ENCODE measurements around the gene CLIP1.

The CLIP1 gene

GRCh38 chr12:122244565-122245371 is 177.7 kb downstream of the CLIP1 start:
- peak overlapping the region in 1 of 2 donors; percentile 8 for H3K27ac Mint-ChIP-seq
- DNase-seq, result no peak

GRCh38 chr12:122243965-122244364 is 178.5 kb downstream of the CLIP1 start:
- H3K4me3 Mint-ChIP-seq, result peak overlapping the region in 1 of 2 donors; percentile 10

More at GRCh38 chr12:122244565-122245371, 177.7 kb downstream of the CLIP1 start:
- peak; percentile 69 for ATAC-seq
- Mint-ChIP-seq H3K27me3 (no peaks in the 10 kb centered on the region), H3K4me3 (peak overlapping the region; percentile 33 to 37), H3K4me1 (peaks cover 15% of the 10 kb centered on the region), H3K9me3 (no peaks in the 10 kb centered on the region)

GRCh38 chr12:122238861-122239260 is 183.6 kb downstream of the CLIP1 start:
- no peak for ATAC-seq
- Mint-ChIP-seq H3K9me3 (no peaks in the 10 kb centered on the region), H3K4me1 (no peaks in the 10 kb centered on the region), H3K4me3 (no peak overlapping the region), H3K27ac (peak overlapping the region in 1 of 2 donors; percentile 60), H3K27me3 (no peaks in the 10 kb centered on the region)
- no peak for DNase-seq

More at GRCh38 chr12:122243965-122244364, 178.5 kb downstream of the CLIP1 start:
- Mint-ChIP-seq H3K27ac (no peak overlapping the region), H3K9me3 (no peaks in the 10 kb centered on the region), H3K4me1 (peaks cover 15% of the 10 kb centered on the region), H3K27me3 (no peaks in the 10 kb centered on the region)
- ATAC-seq (no peak), DNase-seq (no peak)

GRCh38 chr12:122235741-122236140 is 186.7 kb downstream of the CLIP1 start:
- ATAC-seq (no peak), DNase-seq (no peak)
- Mint-ChIP-seq H3K4me1 (no peaks in the 10 kb centered on the region), H3K4me3 (no peak overlapping the region), H3K27ac (no peak overlapping the region), H3K27me3 (no peaks in the 10 kb centered on the region), H3K9me3 (no peaks in the 10 kb centered on the region)

- ATAC-seq, result no peak
- no peaks in the 10 kb centered on the region for H3K9me3 Mint-ChIP-seq
- H3K27ac Mint-ChIP-seq, result no peak overlapping the region
- H3K4me1 Mint-ChIP-seq, result peaks cover 7% of the 10 kb centered on the region
- no peak overlapping the region for H3K4me3 Mint-ChIP-seq
- H3K27me3 Mint-ChIP-seq, result no peaks in the 10 kb centered on the region
- DNase-seq, result no peak
Measured at GRCh38 chr12:122232691-122233090, 189.8 kb downstream of the CLIP1 start.

GRCh38 chr12:122230798-122231197 is 191.7 kb downstream of the CLIP1 start:
- no peak overlapping the region for H3K27ac Mint-ChIP-seq
- no peaks in the 10 kb centered on the region for H3K9me3 Mint-ChIP-seq
- no peak overlapping the region for H3K4me3 Mint-ChIP-seq
- DNase-seq (no peak), ATAC-seq (no peak)
- H3K4me1 Mint-ChIP-seq, result peaks cover 22% of the 10 kb centered on the region
- no peaks in the 10 kb centered on the region for H3K27me3 Mint-ChIP-seq

- no peaks in the 10 kb centered on the region for H3K27me3 Mint-ChIP-seq
- no peaks in the 10 kb centered on the region for H3K9me3 Mint-ChIP-seq
- peaks cover 42% of the 10 kb centered on the region for H3K4me1 Mint-ChIP-seq
- DNase-seq, result no peak
- no peak for ATAC-seq
- H3K27ac Mint-ChIP-seq, result no peak overlapping the region
- peak overlapping the region; percentile 83 to 92 for H3K4me3 Mint-ChIP-seq
Measured at GRCh38 chr12:122228092-122228491, 194.4 kb downstream of the CLIP1 start.

- no peak overlapping the region for H3K27ac Mint-ChIP-seq
- ATAC-seq, result peak; percentile 19
Measured at GRCh38 chr12:122227341-122227740, 195.1 kb downstream of the CLIP1 start.

GRCh38 chr12:122226366-122227125 is 195.9 kb downstream of the CLIP1 start:
- no peak for DNase-seq
- peaks cover 50% of the 10 kb centered on the region for H3K4me1 Mint-ChIP-seq

More at GRCh38 chr12:122227341-122227740, 195.1 kb downstream of the CLIP1 start:
- peaks cover 47% of the 10 kb centered on the region for H3K4me1 Mint-ChIP-seq
- no peaks in the 10 kb centered on the region for H3K9me3 Mint-ChIP-seq
- peak; percentile 52 to 58 for DNase-seq
- peak overlapping the region; percentile 83 to 92 for H3K4me3 Mint-ChIP-seq
- no peaks in the 10 kb centered on the region for H3K27me3 Mint-ChIP-seq

GRCh38 chr12:122225683-122226365 is 196.6 kb downstream of the CLIP1 start, which contains the start of gene DIABLO:
DIABLO (minus strand) TSS chr12:122226052; CDS start chr12:122226014, 38 bp downstream.
- DNase-seq (peak; percentile 100), ATAC-seq (peak; percentile 93)
- H3K27me3 Mint-ChIP-seq, result no peaks in the 10 kb centered on the region
- no peaks in the 10 kb centered on the region for H3K9me3 Mint-ChIP-seq
- peak within 1 kb of the TSS; percentile 92 to 95 for H3K4me3 Mint-ChIP-seq
- H3K4me1 Mint-ChIP-seq, result peaks cover 57% of the 10 kb centered on the region
- peak within 1 kb of the TSS; percentile 93 to 95 for H3K27ac Mint-ChIP-seq

More at GRCh38 chr12:122226366-122227125, 195.9 kb downstream of the CLIP1 start:
- Mint-ChIP-seq H3K4me3 (peak overlapping the region; percentile 83 to 92), H3K27me3 (no peaks in the 10 kb centered on the region), H3K27ac (no peak overlapping the region), H3K9me3 (no peaks in the 10 kb centered on the region)
- ATAC-seq, result peak; percentile 71
